ENCODE data around the gene PCDH7. TPM values are rescaled to one million over a fixed set of nuclear protein-coding genes. Genes with fewer than 3 reads are reported as not detected.
A peak's percentile ranks its signal among the peaks of the same experiment; 100 is the strongest.

The PCDH7 gene
- polyA plus RNA-seq, 1 of the 3 experiments (the other 2 are of a cell fraction) = 0.48 TPM

DNA sequence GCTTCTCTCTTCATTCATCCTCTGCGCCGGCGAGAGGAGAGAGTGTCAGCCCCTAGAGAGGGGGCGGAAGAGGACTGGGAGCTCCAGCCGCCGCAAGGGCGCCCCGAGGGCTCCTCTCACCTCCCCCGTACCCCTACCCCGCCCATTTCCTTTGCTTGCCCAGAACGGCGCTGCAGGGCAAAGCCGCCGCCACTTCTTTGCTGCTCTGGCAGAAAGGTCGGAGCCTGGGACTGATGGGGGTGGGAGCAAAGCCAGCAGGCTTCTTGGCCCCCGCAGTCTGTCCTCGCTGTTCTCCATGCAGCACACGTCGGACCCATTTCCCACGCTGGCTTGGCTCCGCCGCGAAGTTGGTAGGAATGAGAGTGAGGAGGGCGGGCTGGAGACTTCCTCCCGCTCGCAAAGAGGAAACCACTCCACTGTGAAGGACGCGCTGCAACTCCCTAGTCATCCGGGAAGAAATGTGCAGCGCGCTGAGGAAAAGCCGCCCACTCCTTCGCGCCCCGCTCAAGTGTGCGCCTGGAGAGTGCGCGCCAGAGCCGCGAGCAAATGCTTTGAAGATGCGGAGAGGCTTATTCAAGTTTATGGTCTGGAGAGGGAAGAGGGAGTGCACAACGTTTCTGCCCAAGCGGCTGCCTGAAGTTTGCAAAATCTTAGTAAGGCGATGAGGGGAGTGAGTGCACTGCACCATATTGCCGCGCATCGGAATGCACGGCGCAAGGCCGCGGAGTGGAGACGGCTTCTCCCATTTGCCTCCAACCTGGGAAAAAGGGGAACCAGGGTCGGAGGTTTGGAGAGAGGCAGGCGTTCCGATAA lies 2.8 kb upstream of the PCDH7 start:
- POLR2A ChIA-PET = no interaction called here
- under 1% methylated on average over 43 of the region's 55 CpGs for WGBS (ENCODE audit: low lambda C conversion rate)
- Histone ChIP-seq H3K27ac (ENCODE audit: low read depth in 2 of 2, low read length in 1 of 2) (peak overlapping the region in 1 of 2 experiments; percentile 58; a peak in 2 of 4 replicates), H3K9ac (no peak overlapping the region), H3K9me2 (no peaks in the 10 kb centered on the region), H3K79me2 (ENCODE audit: insufficient read depth) (no peaks in the 10 kb centered on the region), H3F3A (replicated peaks; ENCODE audit: insufficient read depth) (peaks cover 9% of the 10 kb centered on the region), H3K4me2 (peak overlapping the region; percentile 91), H3K27me3 (ENCODE audit: insufficient read depth) (peaks cover 48% of the 10 kb centered on the region), H3K36me3 (replicated peaks in 1 of 2; ENCODE audit: control insufficient read depth in 1 of 2, insufficient read depth in 2 of 2, low read length in 1 of 2) (no peaks in the 10 kb centered on the region), H3K9me3 (no peaks in the 10 kb centered on the region), H3K4me3 (ENCODE audit: low read depth in 2 of 2, low read length in 1 of 2) (peak overlapping the region; percentile 49 to 69), H3K4me1 (ENCODE audit: control insufficient read depth in 1 of 2, insufficient read depth in 2 of 2, low read depth in 1 of 2, low read length in 1 of 2) (peaks cover 0 to 42% of the 10 kb centered on the region in 2 experiments; a peak in 1 of 4 replicates), H2AFZ (ENCODE audit: low read depth) (peak overlapping the region; percentile 87), H4K20me1 (ENCODE audit: insufficient read depth) (no peaks in the 10 kb centered on the region)
- CTCF ChIA-PET = interaction anchor here (0.7 to 1.0 kb wide), 2 partner anchors 9 to 39 kb away, joined by 3 to 4 read pairs; no protein-coding TSS in a partner anchor
- DNase-seq = peak; percentile 42
- 0 out of 2 replicates have a peak, but pooled peaks have one; percentile 7 for TF ChIP-seq CTCF (IDR thresholded peaks at IDR 0.05)
- TF ChIP-seq ELF1 (IDR thresholded peaks at IDR 0.05) = no peak
- no peak for TF ChIP-seq FOXM1 (IDR thresholded peaks at IDR 0.05; ENCODE audit: low read depth)
- no peak for TF ChIP-seq TEAD4 (IDR thresholded peaks at IDR 0.05; ENCODE audit: borderline replicate concordance, insufficient read depth)
- TF ChIP-seq YY1 (IDR thresholded peaks at IDR 0.05; ENCODE audit: low read depth) = no peak

GRCh38 chr4:30718021-30718542 lies 2.1 kb upstream of the PCDH7 start:
- H3K9ac ChIP-seq = no peak overlapping the region
- peak; percentile 46 for DNase-seq
- H3K36me3 ChIP-seq (replicated peaks in 1 of 2; ENCODE audit: control insufficient read depth in 1 of 2, insufficient read depth in 2 of 2, low read length in 1 of 2) = no peaks in the 10 kb centered on the region
- no peaks in the 10 kb centered on the region for H3K9me3 ChIP-seq
- H3K27me3 ChIP-seq (ENCODE audit: insufficient read depth) = peaks cover 54% of the 10 kb centered on the region
- peaks cover 9% of the 10 kb centered on the region for H3F3A ChIP-seq (replicated peaks; ENCODE audit: insufficient read depth)
- ChIA-PET POLR2A (no interaction called here), CTCF (interaction anchor here (1.8 kb wide), 1 partner anchor 327 kb away, joined by 6 read pairs; no protein-coding TSS in a partner anchor)
- H3K4me2 ChIP-seq = peak overlapping the region; percentile 91
- H2AFZ ChIP-seq (ENCODE audit: low read depth) = peak overlapping the region; percentile 87
- H3K27ac ChIP-seq (ENCODE audit: low read depth in 2 of 2, low read length in 1 of 2) = peak overlapping the region in 1 of 2 experiments; percentile 58; a peak in 2 of 4 replicates
- H3K4me1 ChIP-seq (ENCODE audit: control insufficient read depth in 1 of 2, insufficient read depth in 2 of 2, low read depth in 1 of 2, low read length in 1 of 2) = peaks cover 0 to 48% of the 10 kb centered on the region in 2 experiments; a peak in 1 of 4 replicates
- H3K4me3 ChIP-seq (ENCODE audit: low read depth in 2 of 2, low read length in 1 of 2) = peak overlapping the region; percentile 49 to 69
- H3K79me2 ChIP-seq (ENCODE audit: insufficient read depth) = no peaks in the 10 kb centered on the region
- TF ChIP-seq RFX5 (IDR thresholded peaks at IDR 0.05; ENCODE audit: low read length) (no peak), TAF1 (IDR thresholded peaks at IDR 0.05; ENCODE audit: borderline replicate concordance, low read depth, low read length) (no peak), SIN3A (IDR thresholded peaks at IDR 0.05; ENCODE audit: borderline replicate concordance, low read depth, low read length) (no peak), NRF1 (IDR thresholded peaks at IDR 0.05; ENCODE audit: low read depth, low read length) (peak; percentile 44; the same call in 1 of the 2 replicates)
- TF ChIP-seq, protein P1, sequence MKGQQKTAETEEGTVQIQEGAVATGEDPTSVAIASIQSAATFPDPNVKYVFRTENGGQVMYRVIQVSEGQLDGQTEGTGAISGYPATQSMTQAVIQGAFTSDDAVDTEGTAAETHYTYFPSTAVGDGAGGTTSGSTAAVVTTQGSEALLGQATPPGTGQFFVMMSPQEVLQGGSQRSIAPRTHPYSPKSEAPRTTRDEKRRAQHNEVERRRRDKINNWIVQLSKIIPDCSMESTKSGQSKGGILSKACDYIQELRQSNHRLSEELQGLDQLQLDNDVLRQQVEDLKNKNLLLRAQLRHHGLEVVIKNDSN (IDR thresholded peaks at IDR 0.05; ENCODE audit: borderline replicate concordance, low read depth) = no peak
- TF ChIP-seq, protein P2, sequence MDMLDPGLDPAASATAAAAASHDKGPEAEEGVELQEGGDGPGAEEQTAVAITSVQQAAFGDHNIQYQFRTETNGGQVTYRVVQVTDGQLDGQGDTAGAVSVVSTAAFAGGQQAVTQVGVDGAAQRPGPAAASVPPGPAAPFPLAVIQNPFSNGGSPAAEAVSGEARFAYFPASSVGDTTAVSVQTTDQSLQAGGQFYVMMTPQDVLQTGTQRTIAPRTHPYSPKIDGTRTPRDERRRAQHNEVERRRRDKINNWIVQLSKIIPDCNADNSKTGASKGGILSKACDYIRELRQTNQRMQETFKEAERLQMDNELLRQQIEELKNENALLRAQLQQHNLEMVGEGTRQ (IDR thresholded peaks at IDR 0.05; ENCODE audit: borderline replicate concordance, low read depth, low read length) = no peak
- no peaks in the 10 kb centered on the region for H4K20me1 ChIP-seq (ENCODE audit: insufficient read depth)
- WGBS (ENCODE audit: low lambda C conversion rate) = 3% methylated on average over 21 of the region's 34 CpGs
- no peaks in the 10 kb centered on the region for H3K9me2 ChIP-seq

Data from SK-N-SH (cell line).